Suprapubic skin (tissue), 4 donors: Measurements from ENCODE around the gene ZFP3. TPM values are rescaled to one million over a fixed set of nuclear protein-coding genes. Genes with fewer than 3 reads are reported as not detected.
"Not testable (repeated sequence)": the region's sequence is repeated elsewhere in the genome, so short reads cannot be mapped to it uniquely, and the experiment has no call there.

Experiments
- DNase-seq, 2 donors: peaks; one replicate each; pipeline ENCODE4 v3.0.0-alpha.2; 2019; ENCODE audit warnings: low spot score in 2 of 2
- H3K27ac ChIP-seq: fragments of 200-600 bp; sonication (generic); one replicate; pipeline ENCODE4 v1.5.1; 2019
- H3K27me3 ChIP-seq: fragments of 200-600 bp; sonication (generic); one replicate; pipeline ENCODE4 v1.5.1; 2019
- H3K36me3 ChIP-seq: fragments of 200-600 bp; sonication (generic); one replicate; pipeline ENCODE4 v1.5.1; 2019
- H3K4me1 ChIP-seq: fragments of 200-600 bp; sonication (generic); one replicate; pipeline ENCODE4 v1.5.1; 2019
- H3K4me3 ChIP-seq: fragments of 200-600 bp; sonication (generic); one replicate; pipeline ENCODE4 v1.5.1; 2019; ENCODE audit warnings: mild to moderate bottlenecking
- H3K9me3 ChIP-seq: fragments of 200-600 bp; sonication (generic); one replicate; pipeline ENCODE4 v1.5.1; 2019
- CTCF ChIP-seq, 2 donors: fragments of 200-600 bp in 1 of 2; fragments of 450-650 bp in 1 of 2; sonication (generic) in 1 of 2; IDR thresholded peaks; one replicate each; pipeline ENCODE4 v1.5.1; 2016 to 2019; ENCODE audit warnings: antibody characterized with exemption in 2 of 2, mild to moderate bottlenecking in 1 of 2, moderate library complexity in 1 of 2
- EP300 ChIP-seq: sonication (generic); formaldehyde crosslinking; IDR thresholded peaks from one replicate; pipeline ENCODE4 v1.6.1; 2017; ENCODE audit warnings: antibody characterized with exemption
- POLR2A ChIP-seq, 2 donors: fragments of 450-650 bp; IDR thresholded peaks; one replicate each; pipeline ENCODE4 v1.6.1; 2017; ENCODE audit warnings: antibody characterized with exemption in 2 of 2, mild to moderate bottlenecking in 2 of 2, moderate library complexity in 2 of 2
- POLR2AphosphoS5 ChIP-seq, 3 donors: sonication (generic); formaldehyde crosslinking; IDR thresholded peaks; one replicate each; pipeline ENCODE4 v1.6.1; 2017; ENCODE audit warnings: antibody characterized with exemption in 3 of 3
- WGBS: methylation state at CpG from one replicate; pipeline ENCODE4 v1.1.5; 2018; 5-methylcytosine and 5-hydroxymethylcytosine counted together
- total RNA-seq, 4 donors: library from RNA; depleted of rRNA; stranded (reverse); fragments of >200 nt; gene quantifications; one replicate each; pipeline ENCODE4 v1.1.0, GENCODE V29; 2016

ZFP3 gene
- total RNA-seq = 1 to 10 TPM; 2.7 to 6.2 (median 4.4) TPM

GRCh38 chr17:5078106-5079028, at the start of gene ZFP3:
TSS of gene ZFP3 (plus strand) at chr17:5078467. CDS start at chr17:5091505, 13,038 bp downstream.
- Histone ChIP-seq H3K27me3 (no peaks in the 10 kb centered on the region), H3K27ac (peak within 1 kb of the TSS; percentile 80), H3K4me3 (peak within 1 kb of the TSS; percentile 74), H3K4me1 (peaks cover 14% of the 10 kb centered on the region), H3K9me3 (no peaks in the 10 kb centered on the region), H3K36me3 (peaks cover 7% of the 10 kb centered on the region)
- TF ChIP-seq POLR2A (IDR thresholded peaks at IDR 0.05) (peak in 1 of 2 donors; percentile 15), POLR2AphosphoS5 (IDR thresholded peaks at IDR 0.05) (peak in 2 of 3 donors; percentile 41 to 45), CTCF (IDR thresholded peaks at IDR 0.05) (no peak)
- DNase-seq = peak; percentile 90 to 91
- under 1% methylated on average over 19 of the region's 75 CpGs for WGBS

- not testable (repeated sequence) for H3K36me3 ChIP-seq, DNase-seq, H3K27me3 ChIP-seq, H3K9me3 ChIP-seq, H3K4me3 ChIP-seq, H3K27ac ChIP-seq
- peaks cover 31% of the 10 kb centered on the region for H3K4me1 ChIP-seq
- 100% methylated on average over 2 of the region's 2 CpGs for WGBS
Observed at GRCh38 chr17:5030168-5030567, 48.1 kb upstream of the ZFP3 start.

GRCh38 chr17:5031365-5032082, 46.7 kb upstream of the ZFP3 start:
- DNase-seq = peak; percentile 88 to 89
- Histone ChIP-seq H3K4me1 (peaks cover 26% of the 10 kb centered on the region), H3K36me3 (no peaks in the 10 kb centered on the region), H3K27me3 (peaks cover 3% of the 10 kb centered on the region), H3K27ac (peak overlapping the region; percentile 10), H3K9me3 (no peaks in the 10 kb centered on the region), H3K4me3 (peak overlapping the region; percentile 61)
- WGBS = 2% methylated on average over 44 of the region's 48 CpGs
- TF ChIP-seq CTCF (IDR thresholded peaks at IDR 0.05) = peak; percentile 53 to 86
- no peak for TF ChIP-seq POLR2A (IDR thresholded peaks at IDR 0.05)

- H3K9me3 ChIP-seq = no peaks in the 10 kb centered on the region
- DNase-seq = no peak
- H3K4me3 ChIP-seq = no peak overlapping the region
- H3K4me1 ChIP-seq = peaks cover 26% of the 10 kb centered on the region
- 81% methylated on average over 3 of the region's 6 CpGs for WGBS
- H3K27me3 ChIP-seq = peaks cover 3% of the 10 kb centered on the region
- no peaks in the 10 kb centered on the region for H3K36me3 ChIP-seq
- H3K27ac ChIP-seq = no peak overlapping the region
- TF ChIP-seq CTCF (IDR thresholded peaks at IDR 0.05) = no peak
- no peak for TF ChIP-seq EP300
- no peak for TF ChIP-seq POLR2AphosphoS5 (IDR thresholded peaks at IDR 0.05)
Observed at GRCh38 chr17:5032865-5033264, 45.4 kb upstream of the ZFP3 start.

- Histone ChIP-seq H3K27ac (no peak overlapping the region), H3K4me1 (peaks cover 26% of the 10 kb centered on the region), H3K9me3 (no peaks in the 10 kb centered on the region), H3K27me3 (peaks cover 3% of the 10 kb centered on the region), H3K4me3 (no peak overlapping the region), H3K36me3 (no peaks in the 10 kb centered on the region)
- TF ChIP-seq POLR2A (IDR thresholded peaks at IDR 0.05) = no peak
- no peak for TF ChIP-seq EP300
- peak in 1 of 2 donors; percentile 3 for TF ChIP-seq CTCF (IDR thresholded peaks at IDR 0.05)
- no peak for TF ChIP-seq POLR2AphosphoS5 (IDR thresholded peaks at IDR 0.05)
- WGBS = 85% methylated on average over 6 of the region's 13 CpGs
- DNase-seq = no peak
Observed at GRCh38 chr17:5033352-5034015, 44.8 kb upstream of the ZFP3 start.
